Measurements from ENCODE around the gene CIART.
"Not testable (repeated sequence)": the region's sequence is repeated elsewhere in the genome, so short reads cannot be mapped to it uniquely, and the experiment has no call there.

Gene CIART, protein sequence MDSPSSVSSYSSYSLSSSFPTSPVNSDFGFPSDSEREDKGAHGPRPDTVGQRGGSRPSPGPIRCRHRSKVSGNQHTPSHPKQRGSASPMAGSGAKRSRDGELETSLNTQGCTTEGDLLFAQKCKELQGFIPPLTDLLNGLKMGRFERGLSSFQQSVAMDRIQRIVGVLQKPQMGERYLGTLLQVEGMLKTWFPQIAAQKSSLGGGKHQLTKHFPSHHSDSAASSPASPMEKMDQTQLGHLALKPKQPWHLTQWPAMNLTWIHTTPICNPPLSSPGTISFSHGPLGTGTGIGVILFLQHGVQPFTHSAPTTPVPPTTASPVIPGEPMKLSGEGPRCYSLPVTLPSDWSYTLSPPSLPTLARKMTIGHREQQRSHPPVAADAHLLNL

DNA sequence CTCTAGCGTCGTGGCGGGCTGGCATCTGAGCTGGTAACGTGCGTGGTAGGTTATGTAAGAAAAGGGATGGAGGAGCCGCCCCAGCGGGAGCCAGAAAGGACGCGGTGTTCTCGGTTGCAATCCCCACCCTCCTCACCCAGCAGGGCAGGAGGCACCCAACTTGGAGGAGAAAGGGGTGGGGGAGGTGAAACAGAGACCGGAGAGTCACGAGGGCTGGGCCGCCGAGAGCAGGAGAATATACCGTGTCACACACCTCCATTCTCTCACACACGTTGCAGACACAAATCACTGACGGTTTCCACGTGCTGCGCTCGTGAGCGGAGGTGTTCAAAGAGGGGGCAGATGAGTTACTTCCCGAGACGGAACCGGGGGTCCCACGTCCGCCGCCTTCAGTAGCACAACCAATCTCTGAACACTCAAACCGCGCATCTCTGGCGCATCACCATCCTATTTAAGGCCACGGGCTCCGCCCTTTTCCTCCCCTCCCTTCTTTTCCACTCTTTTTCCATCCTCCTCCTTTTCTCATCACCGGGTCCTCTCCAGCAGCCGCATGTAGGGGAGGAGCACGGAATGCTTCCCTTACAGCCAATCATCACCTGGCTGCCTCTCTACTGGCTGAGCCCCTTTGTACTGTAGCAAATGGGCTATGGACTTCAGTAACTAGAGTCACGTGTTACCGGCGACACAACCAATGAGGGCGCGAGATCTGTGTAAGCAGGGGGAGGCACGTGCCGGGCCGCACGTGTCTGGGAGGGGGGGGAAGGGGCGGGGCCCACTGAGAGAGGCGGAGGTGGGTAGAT is at the start of gene CIART:
CIART (plus strand) TSS at position 797 of the 800 bp plus-strand sequence. CDS start 714 bp downstream, outside the sequence.
- DNase-seq (ENCODE audit: extremely low read depth in 1 of 2, low read depth in 1 of 2): peak; percentile 43 to 56

DNA sequence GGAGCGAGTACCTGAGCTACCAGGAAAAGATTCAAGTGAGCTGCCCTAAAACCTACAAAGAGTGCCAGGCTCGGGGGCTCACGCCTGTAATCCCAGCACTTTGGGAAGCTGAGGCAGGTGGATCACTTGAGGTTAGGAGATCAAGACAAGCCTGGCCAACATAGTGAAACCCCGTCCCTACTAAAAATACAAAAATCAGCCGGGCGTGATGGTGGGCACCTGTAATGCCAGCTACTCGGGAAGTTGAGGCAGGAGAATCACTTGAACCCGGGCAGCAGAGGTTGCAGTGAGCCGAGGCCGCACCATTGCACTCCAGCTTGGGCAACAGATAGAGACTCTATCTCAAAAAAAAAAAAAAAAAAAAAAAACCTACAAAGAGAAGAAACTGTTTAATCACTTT is 49.4 kb upstream of the CIART start:
- not testable (repeated sequence) for DNase-seq (ENCODE audit: extremely low read depth in 1 of 2, low read depth in 1 of 2)

DNA sequence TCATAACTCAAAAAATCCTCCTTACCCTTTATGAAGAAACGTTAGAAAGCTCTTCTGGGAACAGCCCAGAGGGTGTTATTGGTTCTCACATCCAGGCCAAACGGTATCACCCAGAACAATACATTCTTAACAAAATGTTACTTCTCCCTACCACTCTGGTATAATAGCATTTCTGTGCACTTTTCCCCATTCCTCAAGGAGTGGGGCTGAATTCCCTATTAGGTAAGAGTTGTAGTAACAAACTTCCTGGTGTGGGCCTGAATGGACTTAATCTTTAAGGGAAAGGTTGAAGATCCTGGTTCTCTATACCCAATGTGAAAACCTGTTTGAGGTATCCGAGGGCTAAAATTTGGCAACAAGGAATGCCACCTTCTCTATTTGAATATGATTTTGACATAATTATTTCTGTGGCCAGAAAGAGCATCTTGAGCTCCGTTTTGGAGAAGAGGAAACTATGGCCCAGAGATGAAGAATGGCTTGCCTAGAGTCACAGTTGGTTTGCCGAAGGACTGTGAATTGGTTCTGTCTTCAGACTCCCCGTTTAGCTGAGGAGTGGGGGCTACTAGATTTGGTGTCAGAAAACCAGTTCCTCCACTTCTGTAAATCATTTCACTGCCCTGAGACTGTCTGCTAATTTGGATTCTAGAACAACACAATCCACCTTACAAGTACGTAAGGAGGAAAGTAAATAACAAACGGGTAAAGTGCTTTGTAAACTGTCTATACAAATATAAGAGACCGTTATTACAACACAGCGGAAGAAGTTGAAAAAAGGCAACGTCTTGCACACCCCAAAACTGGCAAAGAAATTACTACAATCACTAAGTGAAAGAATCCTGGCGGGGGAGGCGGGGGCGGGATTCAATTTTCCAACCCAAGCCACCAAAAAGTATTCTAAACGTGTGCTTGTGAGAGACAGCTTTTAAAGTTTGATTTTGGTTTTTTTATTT is 48.7 kb upstream of the CIART start:
- peak in 1 of 2 donors; percentile 8 for DNase-seq (ENCODE audit: extremely low read depth in 1 of 2, low read depth in 1 of 2)

DNA sequence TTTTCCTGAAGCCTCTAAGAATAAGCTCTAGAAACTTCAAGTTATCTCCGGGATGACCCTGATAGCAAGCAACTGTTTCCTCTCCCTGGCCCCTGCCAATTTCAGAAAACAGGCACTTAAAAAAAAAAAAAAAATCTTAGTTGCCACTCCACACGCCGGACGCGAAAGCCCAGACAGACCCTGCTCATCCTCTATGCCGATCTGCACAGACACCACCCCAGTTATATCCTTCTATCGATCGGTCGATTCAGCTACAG is 48.1 kb upstream of the CIART start:
- DNase-seq (ENCODE audit: extremely low read depth in 1 of 2, low read depth in 1 of 2): no peak

DNA sequence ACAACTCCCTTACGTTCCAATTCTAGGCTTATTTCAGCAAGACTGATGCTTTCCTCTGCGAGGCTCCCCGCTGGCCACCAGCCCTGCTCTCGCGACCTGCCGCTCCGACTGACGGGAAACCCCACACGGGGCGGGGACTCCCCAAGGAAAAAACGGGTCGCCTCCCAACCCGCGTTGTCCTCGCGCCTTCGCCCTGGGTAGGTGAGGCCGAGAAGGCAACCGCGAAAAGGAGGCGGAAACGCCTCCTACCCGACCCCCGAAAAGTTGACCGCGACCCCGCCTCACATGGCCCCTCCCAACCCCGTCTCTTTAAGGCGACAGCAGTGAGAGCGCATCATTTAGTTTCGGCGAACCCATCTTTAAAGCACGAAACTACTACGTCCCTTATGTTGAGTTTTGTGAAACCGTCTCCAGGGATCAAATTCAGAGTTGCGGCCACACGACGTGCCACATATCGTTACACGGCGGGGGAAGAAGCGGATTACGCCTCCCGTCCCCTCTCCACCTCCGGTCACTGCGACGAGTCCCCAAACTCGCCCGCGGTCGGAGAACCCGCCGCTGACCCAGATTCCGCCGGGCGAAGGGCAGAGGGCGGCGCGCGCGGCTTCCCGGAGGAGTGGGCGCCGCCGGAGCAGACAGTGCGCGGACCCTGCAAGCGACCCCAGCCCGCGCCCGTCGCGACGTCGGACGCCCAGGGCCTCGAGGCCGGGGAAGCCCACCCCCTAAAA is 47.6 kb upstream of the CIART start:
- peak; percentile 69 to 81 for DNase-seq (ENCODE audit: extremely low read depth in 1 of 2, low read depth in 1 of 2)

DNA sequence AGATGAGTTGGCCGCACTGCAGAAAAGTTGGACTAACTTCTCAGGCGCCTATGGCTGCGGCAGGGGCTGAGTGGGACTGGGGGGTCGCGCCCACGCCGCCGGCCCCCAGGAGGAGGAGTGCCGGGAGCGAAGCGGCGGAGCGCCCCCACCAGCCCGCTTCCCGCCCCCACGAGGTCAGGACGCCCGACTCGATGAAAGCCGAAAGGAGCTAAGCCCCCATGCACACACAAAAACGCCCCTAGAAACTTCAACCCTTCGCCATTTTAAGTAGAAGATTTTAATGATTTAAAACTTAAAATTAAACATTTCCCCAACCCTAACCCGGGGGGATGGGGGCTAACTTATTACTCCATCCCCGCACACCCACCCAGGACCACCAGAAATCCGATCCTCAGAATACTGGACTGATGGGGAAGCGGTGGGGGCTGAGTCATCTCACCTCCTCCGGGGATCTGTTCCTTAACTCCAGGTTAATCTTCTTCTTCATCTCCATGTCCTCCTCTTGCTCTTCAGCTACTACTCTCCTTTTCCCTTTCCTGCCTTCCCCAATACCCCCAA is 47.0 kb upstream of the CIART start:
- peak in 1 of 2 donors; percentile 9 for DNase-seq (ENCODE audit: extremely low read depth in 1 of 2, low read depth in 1 of 2)

DNA sequence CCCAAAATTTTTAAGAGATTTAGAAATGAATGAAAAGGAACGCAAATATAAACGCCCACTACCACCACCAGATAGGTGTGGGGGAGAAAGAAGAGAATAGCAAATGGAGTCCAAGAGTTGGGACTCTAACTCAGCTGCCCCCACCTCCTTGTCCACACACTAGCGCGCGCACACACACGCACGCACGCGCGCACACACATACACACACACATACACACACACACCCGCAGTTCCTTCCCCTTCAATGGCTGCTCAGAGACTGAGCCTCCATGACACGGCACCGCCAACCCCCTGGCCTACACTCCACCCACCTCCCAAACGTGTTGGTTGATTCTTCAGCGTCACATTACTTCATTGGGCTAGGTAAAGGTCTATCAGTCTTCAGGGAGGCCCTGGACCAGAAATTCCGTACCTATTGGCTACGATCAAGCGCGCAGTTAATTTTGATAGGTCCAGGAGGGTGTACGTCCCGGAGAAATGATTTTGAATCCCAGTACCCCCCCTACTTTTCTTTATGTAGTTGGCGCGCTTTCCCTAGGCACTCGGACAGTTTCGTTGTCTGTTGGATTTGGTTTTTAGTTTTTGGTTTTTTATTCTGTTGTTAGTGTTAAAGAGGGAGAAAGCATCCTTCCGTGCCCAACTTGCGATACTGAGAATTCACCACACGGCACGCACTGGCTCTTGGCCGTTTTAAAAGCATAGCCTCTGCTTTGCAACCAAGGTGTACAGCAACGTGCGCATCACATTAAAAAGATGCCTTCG is 46.3 kb upstream of the CIART start, which contains the start of gene ANP32E:
ANP32E (minus strand) TSS at position 261 of the 762 bp plus-strand sequence. CDS start 326 bp downstream, outside the sequence.
- peak; percentile 78 to 81 for DNase-seq (ENCODE audit: extremely low read depth in 1 of 2, low read depth in 1 of 2)

DNA sequence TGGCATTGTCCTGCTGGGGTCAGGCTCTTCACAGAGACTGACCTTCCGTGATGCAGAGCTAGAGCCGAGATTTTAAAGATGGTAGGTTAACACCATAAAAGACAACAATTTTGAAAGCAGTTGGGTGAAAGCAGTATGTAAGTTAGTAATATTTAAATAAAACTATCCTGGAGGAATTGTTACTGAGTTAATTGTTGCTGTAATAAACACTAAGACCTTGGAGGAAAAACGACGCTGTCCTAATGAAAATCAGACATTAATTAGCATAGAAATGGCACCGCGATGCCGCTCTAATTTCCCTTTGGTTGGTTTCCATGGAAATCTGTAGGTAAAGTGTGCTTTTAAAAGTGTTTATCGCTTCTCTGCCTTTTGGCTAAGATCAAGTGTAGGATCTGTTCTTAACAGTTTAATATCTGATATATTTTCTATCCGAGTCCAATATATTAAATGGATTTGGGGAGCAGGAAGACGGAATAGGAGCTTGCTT is 45.7 kb upstream of the CIART start:
- DNase-seq (ENCODE audit: extremely low read depth in 1 of 2, low read depth in 1 of 2): no peak

DNA sequence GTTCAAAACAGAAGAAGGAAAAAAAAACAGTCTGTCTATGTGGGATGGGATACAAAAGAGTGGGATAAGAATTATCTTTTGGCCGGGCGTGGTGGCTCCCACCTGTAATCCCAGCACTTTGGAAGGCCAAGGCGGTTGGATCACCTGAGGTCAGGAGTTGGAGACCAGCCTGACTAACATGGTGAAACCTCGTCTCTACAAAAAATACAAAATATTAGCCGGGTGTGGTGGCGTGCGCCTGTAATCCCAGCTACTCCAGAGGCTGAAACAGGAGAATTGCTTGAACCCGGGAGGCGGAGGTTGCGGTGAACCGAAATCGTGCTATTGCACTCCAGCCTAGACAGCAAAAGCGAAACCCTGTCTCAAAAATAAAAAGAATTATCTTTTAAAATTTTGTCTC is 45.2 kb upstream of the CIART start:
- DNase-seq (ENCODE audit: extremely low read depth in 1 of 2, low read depth in 1 of 2): not testable (repeated sequence)

DNA sequence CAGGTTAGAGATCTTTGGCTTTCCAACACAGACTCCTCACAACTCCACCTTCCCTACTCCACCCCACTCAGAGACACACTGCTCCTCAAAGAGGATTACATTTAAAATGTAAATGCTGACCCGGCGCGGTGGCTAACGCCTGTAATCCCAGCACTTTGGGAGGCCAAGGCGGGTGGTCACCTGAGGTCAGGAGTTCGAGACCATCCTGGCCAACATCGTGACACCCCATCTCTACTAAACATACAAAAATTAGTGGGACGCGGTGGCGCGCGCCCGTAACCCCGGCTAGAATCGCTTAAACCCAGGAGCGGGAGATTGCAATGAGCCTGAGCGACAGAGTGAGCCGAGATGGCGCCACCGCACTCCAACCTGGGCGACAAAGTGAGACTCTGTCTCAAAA is 44.6 kb upstream of the CIART start:
- DNase-seq (ENCODE audit: extremely low read depth in 1 of 2, low read depth in 1 of 2): no peak

DNA sequence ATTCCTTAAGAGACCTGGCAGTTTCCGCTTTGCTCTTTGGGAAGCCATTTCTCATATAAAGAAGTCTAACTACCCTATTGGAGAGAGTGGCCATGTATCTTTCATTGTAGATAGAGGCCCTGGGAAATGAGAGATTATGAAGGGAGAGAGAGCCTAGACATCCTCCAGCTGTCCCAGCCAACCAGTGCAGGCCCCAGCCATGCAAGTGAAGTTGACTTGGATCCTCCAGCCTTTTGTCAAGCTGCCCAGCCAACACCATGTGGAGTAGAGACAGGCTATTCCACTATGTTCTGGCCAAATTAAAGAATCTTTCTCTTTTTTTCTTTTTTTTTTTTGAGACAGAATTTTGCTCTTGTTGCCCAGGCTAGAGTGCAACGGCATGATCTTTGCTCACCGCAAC is 39.4 kb upstream of the CIART start:
- DNase-seq (ENCODE audit: extremely low read depth in 1 of 2, low read depth in 1 of 2): no peak

DNA sequence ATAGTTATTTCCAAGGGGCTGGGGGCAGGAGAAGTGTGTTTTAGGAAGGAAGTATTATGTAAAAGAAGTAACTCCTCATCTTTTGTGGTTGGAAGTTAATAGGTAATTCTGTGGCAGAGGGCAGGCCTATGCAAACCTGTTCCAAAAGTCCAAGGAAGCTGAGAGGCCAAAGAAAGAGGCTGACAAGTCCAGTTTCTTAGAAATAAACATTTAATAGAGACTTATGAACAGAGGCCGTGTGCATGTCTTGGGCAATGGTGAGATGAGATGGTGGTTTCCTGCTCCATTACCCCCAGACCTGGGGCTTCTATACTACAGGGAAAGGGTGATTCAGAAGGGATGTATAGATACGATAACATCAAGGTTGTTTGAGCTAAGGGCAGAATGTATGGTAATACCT is 32.4 kb upstream of the CIART start:
- DNase-seq (ENCODE audit: extremely low read depth in 1 of 2, low read depth in 1 of 2): no peak

DNA sequence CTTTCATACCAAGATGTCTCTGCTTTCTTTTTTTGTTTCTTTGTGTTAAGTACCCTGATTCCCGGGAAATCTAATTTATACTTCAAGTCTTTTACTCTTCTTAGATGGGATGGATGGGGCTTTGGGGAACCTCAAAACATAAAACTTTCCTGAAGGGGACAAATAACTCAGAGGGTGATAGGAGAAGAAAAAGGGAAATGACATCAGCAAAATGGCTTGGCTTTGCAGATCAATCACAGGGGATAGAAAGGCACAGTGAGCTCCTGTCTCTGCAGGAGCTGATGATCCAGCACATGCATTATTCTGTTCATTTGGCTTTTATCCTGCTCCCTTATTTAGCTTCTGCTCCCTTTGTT is 26.2 kb upstream of the CIART start:
- no peak for DNase-seq (ENCODE audit: extremely low read depth in 1 of 2, low read depth in 1 of 2)

DNA sequence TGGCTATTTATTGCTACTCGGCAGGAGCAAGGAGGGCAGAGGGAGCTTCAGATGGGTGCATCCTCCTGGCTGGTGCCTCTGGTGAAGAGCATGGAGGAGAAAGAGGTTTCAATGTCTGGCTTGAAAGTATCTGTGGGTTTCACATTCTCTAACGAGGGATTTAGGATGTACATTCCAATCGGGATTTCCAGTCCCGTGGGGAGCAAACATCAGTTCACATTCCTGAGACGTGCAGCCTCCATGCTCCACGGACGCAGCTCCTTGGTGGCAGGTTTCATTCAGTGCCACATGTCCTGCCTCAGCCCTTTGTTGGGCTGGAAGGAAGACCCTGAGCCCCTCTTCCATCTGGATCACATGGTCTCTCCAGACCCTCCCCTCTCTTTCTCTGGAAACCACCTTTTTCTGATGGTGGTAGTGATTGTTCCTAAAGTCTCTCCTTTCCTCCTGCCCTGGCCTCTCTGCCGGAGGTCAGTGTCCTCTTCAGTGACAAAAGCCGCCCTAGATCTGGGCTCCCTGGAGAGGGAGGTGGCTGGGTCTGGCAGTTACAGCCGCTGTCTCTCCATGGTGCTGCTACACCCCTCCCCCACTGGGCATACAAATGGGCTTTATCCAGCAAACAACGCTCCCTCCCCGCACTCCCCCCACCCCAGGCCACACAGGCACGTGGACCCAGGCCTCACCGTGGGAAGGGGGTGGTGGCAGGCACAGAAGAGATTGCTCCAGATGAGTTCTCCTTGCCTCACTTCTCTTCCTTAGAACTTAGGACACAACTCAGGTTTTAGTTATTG is 25.6 kb upstream of the CIART start:
- DNase-seq (ENCODE audit: extremely low read depth in 1 of 2, low read depth in 1 of 2): no peak

DNA sequence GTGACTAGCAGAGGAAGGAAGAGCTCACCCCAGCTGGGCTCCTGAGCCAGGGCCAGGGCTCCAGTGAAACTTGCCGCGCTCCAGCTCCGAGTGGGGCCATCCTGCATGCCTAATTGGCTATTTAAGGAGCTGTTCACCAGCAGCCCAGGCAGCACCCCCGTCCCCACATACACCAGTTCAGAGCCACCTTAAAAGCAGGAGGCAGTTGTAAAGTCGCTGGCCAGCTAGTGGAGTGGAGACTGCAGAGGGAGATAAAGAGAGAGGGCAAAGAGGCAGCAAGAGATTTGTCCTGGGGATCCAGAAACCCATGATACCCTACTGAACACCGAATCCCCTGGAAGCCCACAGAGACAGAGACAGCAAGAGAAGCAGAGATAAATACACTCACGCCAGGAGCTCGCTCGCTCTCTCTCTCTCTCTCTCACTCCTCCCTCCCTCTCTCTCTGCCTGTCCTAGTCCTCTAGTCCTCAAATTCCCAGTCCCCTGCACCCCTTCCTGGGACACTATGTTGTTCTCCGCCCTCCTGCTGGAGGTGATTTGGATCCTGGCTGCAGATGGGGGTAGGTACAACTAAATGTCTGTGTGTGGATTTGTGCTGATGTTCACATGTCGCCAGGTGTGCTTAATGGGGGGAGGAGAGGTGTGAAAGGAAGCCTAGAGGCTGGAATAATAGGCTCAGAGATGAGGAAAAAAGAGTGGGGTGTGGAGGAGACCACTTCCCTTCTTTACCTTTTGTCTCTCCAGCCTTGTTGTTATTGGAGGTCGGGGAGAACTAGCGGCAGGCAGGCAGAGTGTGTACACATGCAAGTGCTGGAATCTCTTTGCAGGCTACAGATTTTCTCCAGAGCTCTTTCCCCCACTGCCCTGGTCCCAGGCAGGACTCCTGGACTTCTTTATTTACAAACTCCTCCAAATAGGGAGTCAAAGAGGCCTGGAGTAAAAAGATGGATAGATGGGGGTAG is 24.4 kb upstream of the CIART start, which contains the start of gene CA14:
CA14 (plus strand) TSS at position 151 of the 962 bp plus-strand sequence; CDS start at position 506, 355 bp downstream.
- DNase-seq (ENCODE audit: extremely low read depth in 1 of 2, low read depth in 1 of 2): no peak

DNA sequence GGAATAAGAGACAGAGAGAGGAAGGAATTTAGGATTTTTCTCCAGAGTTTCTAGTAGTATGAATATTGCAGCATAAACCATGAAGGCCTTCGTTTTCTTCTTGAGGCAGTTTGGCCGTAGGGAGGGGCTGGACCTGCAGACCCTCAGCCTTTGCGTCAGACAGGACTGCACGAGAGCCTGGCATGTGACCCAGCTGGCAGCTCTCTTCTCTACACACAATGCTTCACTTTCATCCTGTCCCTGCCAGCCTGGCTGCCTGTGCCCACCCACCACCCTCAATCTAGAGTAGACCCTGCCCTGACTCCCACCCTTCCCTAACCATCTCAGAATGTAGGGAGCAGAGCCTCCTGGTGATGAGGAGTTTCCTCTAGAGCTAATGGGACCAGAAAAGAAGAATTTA is 23.1 kb upstream of the CIART start:
- DNase-seq (ENCODE audit: extremely low read depth in 1 of 2, low read depth in 1 of 2): no peak
